Trophoblast cell (in vitro differentiated cells and primary cell): ENCODE measurements around the gene AP1G1. TPM values are rescaled to one million over a fixed set of nuclear protein-coding genes. Genes with fewer than 3 reads are reported as not detected.
A peak's percentile ranks its signal among the peaks of the same experiment; 100 is the strongest.

Source experiments
- DNase-seq, 2 donors: peaks; one replicate each; pipeline ENCODE4 v3.0.0-alpha.2; 2016
- H2AFZ ChIP-seq: 2 replicates; pipeline ENCODE4 v1.6.1; 2013; ENCODE audit warnings: low read length, moderate library complexity, mild to moderate bottlenecking; ENCODE audit not compliant: insufficient read depth, poor library complexity
- H2AK5ac ChIP-seq: 2 replicates; pipeline ENCODE4 v1.6.1; 2013; ENCODE audit warnings: mild to moderate bottlenecking, low read length
- H2BK120ac ChIP-seq: 2 replicates; pipeline ENCODE4 v1.6.1; 2013; ENCODE audit warnings: low read length, mild to moderate bottlenecking, moderate library complexity; ENCODE audit not compliant: insufficient read depth, poor library complexity
- H2BK12ac ChIP-seq: 2 replicates; pipeline ENCODE4 v1.6.1; 2013; ENCODE audit warnings: mild to moderate bottlenecking, low read length, moderate library complexity
- H2BK5ac ChIP-seq: 2 replicates; pipeline ENCODE4 v1.6.1; 2013; ENCODE audit warnings: low read length, low read depth, moderate library complexity, mild to moderate bottlenecking; ENCODE audit not compliant: poor library complexity
- H3K14ac ChIP-seq: 2 replicates; pipeline ENCODE4 v1.6.1; 2013; ENCODE audit warnings: mild to moderate bottlenecking, low read length
- H3K18ac ChIP-seq: 2 replicates; pipeline ENCODE4 v1.6.1; 2013; ENCODE audit warnings: mild to moderate bottlenecking, low read length
- H3K23ac ChIP-seq: 2 replicates; pipeline ENCODE4 v1.6.1; 2013; ENCODE audit warnings: low read length
- H3K27ac ChIP-seq: 2 replicates; pipeline ENCODE4 v1.5.1; 2013; ENCODE audit warnings: low read depth, mild to moderate bottlenecking, inconsistent platforms, low read length, moderate library complexity
- H3K27me3 ChIP-seq: 2 replicates; pipeline ENCODE4 v1.6.1; 2013; ENCODE audit warnings: inconsistent platforms, mild to moderate bottlenecking, low read length, moderate library complexity; ENCODE audit not compliant: insufficient read depth
- H3K36me3 ChIP-seq, 2 experiments: 1 replicate in 1 of 2; 2 replicates in 1 of 2; pipeline ENCODE4 v1.6.1; 2013; ENCODE audit warnings: low read length in 2 of 2, mild to moderate bottlenecking in 2 of 2, moderate library complexity in 1 of 2; ENCODE audit not compliant: insufficient read depth in 2 of 2, control insufficient read depth in 1 of 2
- H3K4ac ChIP-seq: 2 replicates; pipeline ENCODE4 v1.6.1; 2013; ENCODE audit warnings: low read depth, mild to moderate bottlenecking, low read length, moderate library complexity
- H3K4me1 ChIP-seq, 2 experiments: 1 replicate in 1 of 2; 2 replicates in 1 of 2; pipeline ENCODE4 v1.6.1; 2013; ENCODE audit warnings: low read length in 2 of 2, mild to moderate bottlenecking in 2 of 2, moderate library complexity in 1 of 2; ENCODE audit not compliant: insufficient read depth in 2 of 2, control insufficient read depth in 1 of 2
- H3K4me2 ChIP-seq: 2 replicates; pipeline ENCODE4 v1.6.1; 2013; ENCODE audit warnings: inconsistent platforms, mild to moderate bottlenecking, low read length, moderate library complexity
- H3K4me3 ChIP-seq: 2 replicates; pipeline ENCODE4 v1.5.1; 2013; ENCODE audit warnings: mild to moderate bottlenecking, low read depth, low read length, inconsistent platforms
- H3K79me1 ChIP-seq: one replicate; pipeline ENCODE4 v1.6.1; 2013; ENCODE audit warnings: low read length
- H3K79me2 ChIP-seq: 2 replicates; pipeline ENCODE4 v1.6.1; 2013; ENCODE audit warnings: low read length, mild to moderate bottlenecking; ENCODE audit not compliant: control insufficient read depth, insufficient read depth, poor library complexity
- H3K9ac ChIP-seq: 2 replicates; pipeline ENCODE4 v1.6.1; 2013; ENCODE audit warnings: mild to moderate bottlenecking, low read length
- H3K9me3 ChIP-seq: 2 replicates; pipeline ENCODE4 v1.6.1; 2013; ENCODE audit warnings: low read depth, mild to moderate bottlenecking, control low read depth, inconsistent platforms, low read length; ENCODE audit not compliant: insufficient read depth
- H4K12ac ChIP-seq: 2 replicates; pipeline ENCODE4 v1.6.1; 2013; ENCODE audit warnings: low read depth, mild to moderate bottlenecking, low read length, moderate library complexity
- H4K8ac ChIP-seq: 2 replicates; pipeline ENCODE4 v1.6.1; 2013; ENCODE audit warnings: low read depth, mild to moderate bottlenecking, low read length, moderate library complexity
- H4K91ac ChIP-seq: one replicate; pipeline ENCODE4 v1.6.1; 2013; ENCODE audit warnings: low read depth, mild to moderate bottlenecking, low read length, moderate library complexity
- WGBS: extraction: QIAGEN DNeasy Blood & Tissue Kit; methylation state at CpG from one replicate; pipeline ENCODE4 v1.1.7; 2013; ENCODE audit warnings: missing lambda C conversion rate; ENCODE audit not compliant: insufficient read length, insufficient coverage; ENCODE audit errors: extremely low coverage; 5-methylcytosine and 5-hydroxymethylcytosine counted together
- polyA plus RNA-seq: library from polyadenylated mRNA; stranded (reverse); fragments of 200-250 nt; gene quantifications from 2 replicates; pipeline ENCODE4 v1.2.3, GENCODE V29; 2013

Gene AP1G1
- polyA plus RNA-seq = 65.1 and 66.3 TPM in 2 replicates

DNA sequence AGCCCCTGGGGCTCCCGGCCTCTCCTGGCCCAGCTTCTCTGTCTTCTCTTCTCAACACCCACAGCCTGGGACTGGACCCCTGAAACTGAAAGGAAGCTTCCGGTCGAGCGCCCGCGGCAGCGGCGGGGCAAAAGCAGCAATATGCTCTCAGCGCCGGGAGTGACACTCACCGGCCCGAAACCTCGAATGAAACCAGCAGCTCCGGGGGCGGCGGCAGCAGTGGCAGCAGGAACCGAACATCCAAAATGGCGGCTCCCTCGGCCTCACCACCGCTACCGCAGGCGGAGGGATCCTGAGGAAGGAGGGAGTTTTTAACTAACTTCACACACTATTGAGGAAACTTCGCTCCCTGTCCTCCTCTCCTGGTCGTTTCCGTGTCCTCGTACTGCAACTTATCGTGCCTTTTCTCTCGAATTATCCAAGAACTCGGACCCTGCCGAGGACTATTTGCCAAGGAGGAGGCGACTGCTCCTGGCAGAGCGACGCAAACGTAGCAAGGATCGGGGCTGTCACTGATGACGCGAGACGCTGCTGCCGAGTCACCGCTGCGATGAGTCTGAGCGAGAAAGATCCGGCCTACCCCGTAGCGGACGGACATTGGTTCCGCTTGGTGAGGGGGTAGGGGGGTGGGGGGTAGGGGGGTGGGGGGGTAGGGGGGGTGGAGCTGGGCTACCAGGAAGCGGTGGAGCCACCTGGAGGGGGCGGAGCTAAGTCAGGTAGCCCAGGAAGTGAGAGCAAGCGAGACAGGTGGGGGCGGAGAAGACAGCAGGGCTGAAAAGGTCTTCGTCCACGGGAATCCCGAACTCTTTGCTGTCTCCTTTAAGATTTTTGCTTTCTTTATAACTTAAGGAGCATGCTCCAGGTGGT is at the start of gene AP1G1:
Gene AP1G1, minus strand, starts transcription at position 242 of the 867 bp plus-strand sequence. CDS start 19,355 bp downstream, outside the sequence.
- Histone ChIP-seq H3K18ac (peak within 1 kb of the TSS; percentile 79), H4K91ac (peak within 1 kb of the TSS; percentile 82), H3K79me1 (peaks cover 9% of the 10 kb centered on the region), H2BK12ac (peak within 1 kb of the TSS; percentile 72), H3K36me3 (peaks cover 4 to 10% of the 10 kb centered on the region in 2 experiments), H3K4me1 (peaks cover 0 to 2% of the 10 kb centered on the region in 2 experiments), H3K27me3 (no peaks in the 10 kb centered on the region), H3K4me3 (peak within 1 kb of the TSS; percentile 82), H3K4me2 (peak within 1 kb of the TSS; percentile 99), H2AFZ (peak within 1 kb of the TSS; percentile 94), H3K23ac (no peak within 1 kb of the TSS), H2AK5ac (peak within 1 kb of the TSS; percentile 99), H4K12ac (peak within 1 kb of the TSS; percentile 64), H3K27ac (peak within 1 kb of the TSS; percentile 92), H3K9ac (peak within 1 kb of the TSS; percentile 98), H3K4ac (peak within 1 kb of the TSS; percentile 98), H2BK5ac (peak within 1 kb of the TSS; percentile 97), H2BK120ac (peak within 1 kb of the TSS; percentile 75), H3K79me2 (peaks cover 18% of the 10 kb centered on the region), H3K9me3 (no peaks in the 10 kb centered on the region), H4K8ac (peak within 1 kb of the TSS; percentile 99), H3K14ac (peak within 1 kb of the TSS; percentile 86)
- peak; percentile 97 to 99 for DNase-seq
- no CpG with 5 or more reads among the region's 54 CpGs for whole genome bisulfite sequencing

DNA sequence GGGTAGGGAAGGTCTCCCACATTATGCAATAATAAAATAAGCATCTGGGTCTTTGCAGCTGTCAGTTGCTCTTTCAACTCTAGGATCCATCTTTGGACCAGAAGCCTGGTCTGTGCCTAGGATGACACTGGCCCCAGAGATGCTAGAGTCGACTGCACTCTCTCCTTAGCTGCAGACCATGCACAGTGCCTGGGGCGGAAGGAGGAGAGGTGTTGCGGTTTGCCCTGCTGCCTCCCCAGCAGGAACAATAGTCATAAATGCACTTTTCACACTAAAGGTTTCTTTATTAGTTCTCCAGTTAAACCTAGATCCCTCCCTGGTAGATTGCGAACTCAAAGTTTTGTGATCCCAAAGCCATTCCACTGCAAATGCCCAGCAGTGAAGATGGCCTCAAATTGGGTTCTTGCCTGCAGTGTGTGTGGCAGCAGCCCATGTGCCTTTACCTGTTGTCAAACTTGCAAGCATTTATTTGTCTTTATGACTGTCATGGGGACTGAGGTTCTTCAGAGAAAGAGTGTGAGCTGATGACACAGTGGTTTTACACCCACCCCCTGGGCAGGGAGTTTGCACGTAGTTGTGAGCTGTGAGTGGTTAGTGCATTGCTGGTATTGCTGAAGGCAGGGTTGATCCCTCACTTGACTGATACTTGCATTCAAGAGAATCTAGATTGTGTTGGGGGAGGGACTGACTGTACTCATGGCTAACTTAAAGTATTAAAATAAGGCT is 47.5 kb upstream of the AP1G1 start:
- no CpG with 5 or more reads among the region's 5 CpGs for WGBS
- H2AFZ ChIP-seq = no peak overlapping the region
- H3K23ac ChIP-seq = no peak overlapping the region

DNA sequence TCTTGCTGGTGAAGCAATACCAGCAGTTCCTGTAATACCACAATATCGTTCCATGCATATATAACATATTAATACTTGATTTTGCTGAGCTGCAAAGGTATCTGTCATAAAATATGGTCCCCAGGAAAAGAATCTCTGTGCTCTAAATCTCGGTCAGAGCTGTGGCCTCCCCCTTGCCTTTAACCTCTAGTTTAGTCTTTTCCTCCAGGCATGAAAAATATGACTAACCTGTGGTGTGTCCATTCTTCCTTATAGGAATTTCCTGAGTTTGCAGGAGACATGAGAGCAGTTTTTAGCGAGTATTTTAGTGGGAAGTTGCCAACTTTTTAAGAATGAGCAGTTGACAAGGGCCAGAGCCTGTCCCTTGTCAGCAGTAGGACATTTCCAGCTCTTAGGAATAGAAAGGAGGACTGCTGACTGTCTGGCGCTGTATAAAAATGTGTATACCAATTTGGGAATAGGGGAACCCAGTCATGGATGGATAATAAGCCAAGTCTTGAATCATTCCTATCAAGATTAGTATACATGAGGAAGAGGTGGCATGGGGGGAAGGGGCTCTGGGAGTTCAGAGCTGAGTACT is 45.8 kb upstream of the AP1G1 start:
- no CpG with 5 or more reads among the region's 4 CpGs for WGBS
- no peak overlapping the region for H3K23ac ChIP-seq
- no peak overlapping the region for H3K18ac ChIP-seq
- H3K4me1 ChIP-seq = peaks cover 11 to 16% of the 10 kb centered on the region in 2 experiments
- no peak overlapping the region for H2BK12ac ChIP-seq
- H4K91ac ChIP-seq = no peak overlapping the region
- no peaks in the 10 kb centered on the region for H3K79me2 ChIP-seq
- H2AFZ ChIP-seq = no peak overlapping the region
- no peaks in the 10 kb centered on the region for H3K9me3 ChIP-seq
- no peak overlapping the region for H3K4ac ChIP-seq
- H3K27ac ChIP-seq = peak overlapping the region; percentile 15
- H4K8ac ChIP-seq = no peak overlapping the region
- no peak overlapping the region for H2BK120ac ChIP-seq
- no peaks in the 10 kb centered on the region for H3K79me1 ChIP-seq
- no peak overlapping the region for H4K12ac ChIP-seq
- H2BK5ac ChIP-seq = no peak overlapping the region
- H3K4me2 ChIP-seq = no peak overlapping the region
- no peaks in the 10 kb centered on the region for H3K27me3 ChIP-seq
- peak in 1 of 2 donors; percentile 26 for DNase-seq
- H3K14ac ChIP-seq = no peak overlapping the region
- no peak overlapping the region for H2AK5ac ChIP-seq
- H3K36me3 ChIP-seq = peaks cover 28 to 42% of the 10 kb centered on the region in 2 experiments
- H3K9ac ChIP-seq = no peak overlapping the region
- H3K4me3 ChIP-seq = no peak overlapping the region

More for the DNA sequence above, 47.5 kb upstream of the AP1G1 start:
- H4K12ac ChIP-seq = no peak overlapping the region
- no peak overlapping the region for H2AK5ac ChIP-seq
- no peak overlapping the region for H3K4me3 ChIP-seq
- no peak overlapping the region for H3K18ac ChIP-seq
- no peak overlapping the region for H3K4ac ChIP-seq
- H2BK120ac ChIP-seq = no peak overlapping the region
- H3K36me3 ChIP-seq = peaks cover 24 to 39% of the 10 kb centered on the region in 2 experiments
- DNase-seq = no peak
- H3K27ac ChIP-seq = no peak overlapping the region
- H3K14ac ChIP-seq = no peak overlapping the region
- H3K9me3 ChIP-seq = no peaks in the 10 kb centered on the region
- no peak overlapping the region for H2BK12ac ChIP-seq
- H4K8ac ChIP-seq = no peak overlapping the region
- H2BK5ac ChIP-seq = no peak overlapping the region
- no peaks in the 10 kb centered on the region for H3K79me1 ChIP-seq
- H4K91ac ChIP-seq = no peak overlapping the region
- no peaks in the 10 kb centered on the region for H3K79me2 ChIP-seq
- H3K27me3 ChIP-seq = no peaks in the 10 kb centered on the region
- no peak overlapping the region for H3K9ac ChIP-seq
- H3K4me2 ChIP-seq = no peak overlapping the region
- H3K4me1 ChIP-seq = peaks cover 11 to 16% of the 10 kb centered on the region in 2 experiments

DNA sequence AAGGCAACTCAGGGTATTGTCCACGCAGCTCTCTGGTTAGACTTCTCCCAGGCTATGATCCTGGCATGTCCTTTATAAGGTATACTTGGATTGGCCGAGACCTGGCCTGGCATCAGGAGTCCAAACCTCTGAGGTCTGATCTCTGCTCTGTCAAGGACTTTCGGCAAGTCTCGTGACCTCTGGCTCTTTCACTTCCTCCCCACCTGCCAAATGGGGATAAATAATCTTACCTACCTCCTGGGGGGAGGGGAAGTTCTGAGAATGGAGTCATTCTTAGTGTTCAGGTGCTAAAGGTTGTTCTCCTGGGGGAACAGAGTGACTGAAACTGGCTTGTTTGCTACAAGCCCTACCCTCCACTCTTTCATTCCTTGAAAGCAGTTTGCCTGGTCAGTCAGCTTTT is 44.8 kb upstream of the AP1G1 start:
- Histone ChIP-seq H3K4me3 (no peak overlapping the region), H3K9ac (no peak overlapping the region), H3K4me1 (peaks cover 11 to 16% of the 10 kb centered on the region in 2 experiments), H4K8ac (no peak overlapping the region), H3K27me3 (no peaks in the 10 kb centered on the region), H2AK5ac (no peak overlapping the region), H3K27ac (no peak overlapping the region), H4K12ac (no peak overlapping the region), H3K9me3 (no peaks in the 10 kb centered on the region), H2BK5ac (no peak overlapping the region), H3K4ac (no peak overlapping the region), H3K4me2 (no peak overlapping the region), H3K23ac (no peak overlapping the region), H3K14ac (no peak overlapping the region), H3K79me1 (no peaks in the 10 kb centered on the region), H4K91ac (no peak overlapping the region), H3K36me3 (peaks cover 32 to 48% of the 10 kb centered on the region in 2 experiments), H3K79me2 (no peaks in the 10 kb centered on the region), H3K18ac (no peak overlapping the region), H2BK12ac (no peak overlapping the region), H2AFZ (no peak overlapping the region), H2BK120ac (no peak overlapping the region)
- WGBS = no CpG with 5 or more reads among the region's 4 CpGs
- DNase-seq = no peak
